HG03139 (cell line): ENCODE data around the gene SLC18B1.

Source experiments
- ATAC-seq: cut with Tn5 transposase; IDR thresholded peaks from one replicate; pipeline ENCODE4 v1.9.1; 2021; ENCODE audit not compliant: unreplicated experiment

Gene SLC18B1

DNA sequence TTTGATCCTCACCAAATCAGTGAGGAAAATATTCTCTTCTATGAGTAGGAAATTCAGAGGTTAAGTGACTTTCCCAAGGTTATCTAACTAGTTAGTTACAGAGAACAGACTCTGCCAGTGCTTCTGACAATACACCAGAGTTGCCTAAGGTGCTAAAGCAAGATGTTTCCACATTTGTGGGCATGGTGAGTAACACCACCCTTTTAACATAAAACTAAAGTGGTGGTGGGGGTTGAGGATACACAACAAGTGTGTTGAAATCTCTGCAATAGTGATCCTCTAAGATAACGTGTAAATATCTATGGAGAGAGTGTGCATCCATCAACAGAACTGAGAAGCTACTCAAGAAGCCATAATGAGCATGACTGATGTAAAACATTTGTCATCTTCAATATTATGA, 52.4 kb downstream of the SLC18B1 start:
- ATAC-seq: no peak

DNA sequence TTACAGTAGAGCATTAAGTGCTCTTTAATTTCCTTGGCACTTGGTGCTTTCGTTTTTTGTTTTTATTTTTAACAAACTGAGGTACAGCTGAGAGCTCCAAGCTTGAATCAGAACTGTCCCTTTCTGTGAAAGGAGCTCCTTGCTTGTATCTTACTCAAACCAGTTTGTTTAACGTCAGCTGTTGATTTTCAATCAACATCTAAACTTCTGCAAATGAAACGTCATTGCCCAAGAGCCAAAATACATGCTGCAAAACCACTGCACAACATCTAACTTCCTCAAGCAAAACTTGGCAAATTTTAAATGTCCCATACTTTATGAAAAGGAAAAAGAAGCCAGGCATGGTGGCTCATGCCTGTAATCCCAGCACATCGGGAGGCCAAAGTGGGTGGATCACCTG, 55.9 kb downstream of the SLC18B1 start:
- no peak for ATAC-seq

DNA sequence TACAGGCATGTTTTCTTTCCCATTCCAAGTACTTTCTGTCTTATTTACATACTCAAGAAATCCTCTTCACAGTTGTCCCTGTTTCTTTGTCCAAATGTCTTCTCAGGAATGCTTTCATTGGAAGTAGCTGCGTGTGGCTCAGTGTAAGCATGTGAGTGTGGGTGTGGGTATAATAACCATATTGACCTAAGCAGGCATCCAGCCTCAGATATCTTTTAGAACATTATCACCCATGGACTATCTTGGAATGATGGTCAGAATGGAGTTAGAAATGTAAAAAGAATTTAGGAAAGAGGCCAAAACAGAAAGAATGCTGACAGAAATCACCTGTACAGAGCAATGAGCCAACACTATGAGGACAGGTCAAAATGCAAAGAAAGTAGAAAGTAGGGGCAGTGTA, 57.2 kb downstream of the SLC18B1 start:
- ATAC-seq: no peak

DNA sequence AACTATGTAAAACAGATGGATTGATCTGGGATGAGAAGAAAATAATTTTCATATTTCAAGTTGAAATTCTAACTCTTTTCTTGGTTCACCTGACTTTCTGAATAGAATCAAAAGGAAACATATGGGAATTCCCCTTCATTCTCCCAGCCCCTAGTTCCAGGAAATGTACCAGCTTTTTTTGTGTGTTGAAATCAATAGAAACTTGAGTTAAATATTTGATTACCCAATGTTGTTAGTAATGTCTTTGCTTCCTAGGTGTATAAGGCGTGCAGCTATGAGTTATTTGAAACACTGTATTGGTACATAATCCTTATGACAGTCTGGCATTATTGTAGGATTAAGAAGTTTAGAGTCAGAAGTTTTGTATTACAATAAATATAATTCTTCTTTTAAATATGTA, 62.2 kb downstream of the SLC18B1 start:
- no peak for ATAC-seq

DNA sequence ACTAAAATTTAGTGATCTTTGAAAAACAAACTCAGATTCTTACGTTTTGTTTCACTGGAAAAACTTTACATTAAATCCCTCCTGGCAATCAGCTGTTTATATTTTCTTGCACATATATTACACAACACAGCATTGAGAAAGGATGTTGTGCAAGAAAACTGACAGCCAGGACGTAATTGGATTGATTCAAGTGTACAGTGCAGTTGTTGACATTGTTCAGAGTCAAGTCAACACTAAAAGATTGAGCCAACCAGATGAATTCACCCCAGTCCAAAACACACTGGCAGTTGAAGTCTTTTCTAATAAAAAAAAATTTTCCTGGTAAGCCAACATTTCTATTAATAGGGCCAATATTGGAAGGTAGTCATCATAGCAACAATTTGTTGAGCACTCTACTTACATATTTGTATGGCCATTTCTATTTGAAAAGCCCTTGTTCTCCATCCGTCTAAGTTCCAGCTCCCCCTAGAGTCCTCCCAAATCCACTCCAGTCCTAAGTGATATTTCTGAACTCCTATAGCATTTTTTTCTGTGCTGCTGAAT, 63.7 kb downstream of the SLC18B1 start:
- no peak for ATAC-seq

DNA sequence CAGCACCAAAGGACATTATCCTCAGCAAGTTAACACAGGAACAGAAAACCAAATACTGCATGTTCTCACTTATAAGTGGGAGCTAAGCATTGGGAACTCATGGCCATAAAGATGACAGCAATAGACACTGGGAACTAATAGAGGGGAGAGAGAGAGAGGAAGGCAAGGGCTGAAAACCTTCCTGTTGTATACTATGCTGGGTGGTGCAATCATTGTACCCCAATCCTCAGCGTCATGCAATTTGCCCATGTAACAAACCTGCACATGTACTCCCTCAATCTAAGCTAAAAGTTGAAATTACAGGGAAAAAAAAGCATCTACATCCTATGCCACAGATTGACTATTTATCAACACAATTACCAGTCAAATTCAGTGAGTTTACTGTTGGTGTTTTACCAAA, 64.6 kb downstream of the SLC18B1 start:
- ATAC-seq: no peak

DNA sequence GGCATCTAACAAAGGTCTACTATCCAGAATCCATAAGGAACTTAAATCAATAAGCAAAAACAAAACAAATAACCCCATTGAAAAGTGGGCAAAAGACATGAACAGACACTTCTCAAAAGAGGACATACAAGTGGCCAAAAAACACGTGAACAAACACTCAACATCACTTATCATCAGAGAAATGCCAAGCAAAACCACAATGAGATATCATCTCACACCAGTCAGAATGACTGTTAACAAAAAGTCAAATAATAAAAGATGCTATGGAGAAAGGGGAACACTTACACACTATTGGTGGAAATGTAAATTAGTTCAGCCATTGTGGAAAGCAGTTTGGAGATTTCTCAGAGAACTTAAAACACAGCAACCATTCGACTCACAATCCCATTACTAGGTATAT, 65.2 kb downstream of the SLC18B1 start:
- no peak for ATAC-seq

DNA sequence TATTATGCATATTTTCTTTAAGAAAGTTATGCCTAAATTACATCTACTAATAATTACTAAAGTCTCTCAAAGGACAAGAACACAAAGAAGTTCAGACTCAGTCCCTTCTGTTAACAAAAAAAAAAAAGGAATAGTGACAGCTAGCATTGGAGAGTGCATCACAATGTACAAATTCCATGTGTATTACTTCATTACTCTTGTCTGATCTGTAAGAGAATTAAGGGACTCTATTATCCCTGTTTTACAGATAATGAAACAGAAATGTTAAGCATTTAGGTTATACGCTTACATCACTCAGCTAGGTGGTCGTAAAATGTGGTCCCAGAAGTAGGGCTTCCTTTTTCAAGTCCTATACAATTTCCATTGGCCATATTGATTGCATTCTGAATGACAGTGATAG, 67.4 kb downstream of the SLC18B1 start:
- no peak for ATAC-seq

DNA sequence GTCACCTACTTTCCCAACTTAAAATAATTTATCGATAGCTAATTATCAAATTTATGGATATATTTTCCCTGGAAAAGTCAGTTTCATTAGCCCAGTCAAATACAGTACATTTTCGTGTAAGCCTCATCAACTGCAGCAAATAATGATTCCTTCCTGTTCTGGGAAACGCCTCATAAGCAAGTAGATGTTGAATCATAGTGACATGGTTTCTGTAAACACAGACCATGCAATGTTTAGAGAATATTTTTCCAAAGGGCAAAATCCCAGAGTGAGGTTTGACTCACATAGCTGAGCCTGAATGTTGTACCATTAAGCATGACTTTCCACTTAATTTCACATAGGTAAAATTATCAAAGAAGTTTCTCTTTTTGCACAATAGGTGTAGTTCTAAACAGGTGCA, 67.9 kb downstream of the SLC18B1 start:
- no peak for ATAC-seq

DNA sequence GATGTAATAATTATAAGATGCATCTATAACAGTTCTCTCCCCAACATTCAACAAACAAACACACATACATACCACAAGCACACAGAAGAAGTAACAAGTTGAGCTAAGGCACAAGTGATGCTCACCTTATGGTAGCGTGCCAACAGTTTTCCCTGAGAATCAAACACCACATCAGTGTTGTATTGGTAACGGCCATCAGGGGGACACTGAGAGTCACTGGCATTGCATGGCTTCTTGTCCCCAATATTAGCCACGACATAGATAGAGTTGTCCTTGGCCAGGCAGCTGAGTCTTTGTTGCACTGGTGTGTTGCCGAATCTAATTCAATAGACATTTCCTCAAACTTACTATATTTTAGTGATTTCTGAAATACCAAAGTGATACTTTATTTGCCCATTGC, 69.8 kb downstream of the SLC18B1 start:
- ATAC-seq: no peak

DNA sequence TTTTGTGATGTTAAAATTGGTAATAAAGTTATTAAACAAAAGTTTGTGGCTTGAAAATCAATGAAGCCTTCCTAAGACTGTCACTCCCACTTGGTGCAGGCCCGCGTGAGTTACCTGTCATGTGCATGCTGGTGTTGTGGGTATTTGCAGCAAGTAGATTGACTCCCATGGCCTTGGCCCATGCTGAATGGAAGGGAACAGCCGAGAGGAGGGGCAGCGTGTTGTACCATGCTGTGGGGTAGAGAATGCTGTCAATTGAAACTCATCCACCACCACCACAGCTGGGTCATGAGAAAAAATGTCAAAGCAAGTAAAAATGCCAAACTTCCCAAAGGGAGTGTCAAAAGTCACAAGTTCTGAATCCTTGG, 71.8 kb downstream of the SLC18B1 start:
- no peak for ATAC-seq

DNA sequence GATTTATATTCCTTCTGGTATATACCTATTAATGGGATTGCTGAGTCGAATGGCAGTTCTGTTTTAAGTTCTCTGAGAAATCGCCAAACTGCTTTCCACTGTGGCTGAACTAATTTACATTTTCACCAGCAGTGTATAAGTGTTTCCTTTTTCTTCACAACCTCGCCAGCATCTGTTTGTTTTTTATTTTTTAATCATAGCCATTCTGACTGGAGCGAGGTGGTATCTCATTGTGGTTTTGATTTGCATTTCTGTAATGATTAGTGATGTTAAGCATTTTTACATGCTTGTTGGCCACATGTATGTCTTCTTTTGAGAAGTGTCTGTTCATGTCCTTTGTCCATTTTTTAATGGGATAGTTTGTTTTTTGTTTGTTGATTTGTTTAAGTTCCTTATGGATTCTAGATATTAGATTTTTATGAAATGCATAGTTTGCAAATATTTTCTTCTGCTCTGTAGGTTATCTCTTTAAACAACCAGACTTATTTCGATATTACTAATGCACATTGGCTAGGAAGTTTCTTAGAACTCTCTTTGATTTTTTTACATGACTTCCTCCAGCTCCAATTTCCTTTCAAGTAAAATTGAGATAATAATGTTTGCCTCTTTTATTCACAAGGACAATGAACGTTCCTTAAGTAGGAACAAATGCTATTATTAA, 72.4 kb downstream of the SLC18B1 start:
- ATAC-seq: peak; percentile 78

DNA sequence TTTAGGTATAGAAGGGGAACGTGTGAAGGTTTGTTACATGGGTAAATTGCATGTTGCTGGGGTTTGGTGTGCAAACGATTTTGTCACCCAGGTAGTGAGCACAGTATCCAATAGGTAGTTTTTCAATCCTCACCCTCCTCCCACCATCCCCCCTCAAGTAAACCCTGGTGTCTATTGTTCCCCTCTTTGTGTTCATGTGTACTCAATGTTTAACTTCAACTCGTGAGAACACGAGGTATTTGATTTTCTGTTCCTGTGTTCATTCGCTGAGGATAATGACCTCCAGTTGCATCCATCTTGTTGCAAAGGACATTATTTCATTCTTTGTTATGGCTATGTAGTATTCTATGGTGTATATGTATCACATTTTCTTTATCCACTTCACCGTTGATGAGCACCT, 73.0 kb downstream of the SLC18B1 start:
- ATAC-seq: no peak

DNA sequence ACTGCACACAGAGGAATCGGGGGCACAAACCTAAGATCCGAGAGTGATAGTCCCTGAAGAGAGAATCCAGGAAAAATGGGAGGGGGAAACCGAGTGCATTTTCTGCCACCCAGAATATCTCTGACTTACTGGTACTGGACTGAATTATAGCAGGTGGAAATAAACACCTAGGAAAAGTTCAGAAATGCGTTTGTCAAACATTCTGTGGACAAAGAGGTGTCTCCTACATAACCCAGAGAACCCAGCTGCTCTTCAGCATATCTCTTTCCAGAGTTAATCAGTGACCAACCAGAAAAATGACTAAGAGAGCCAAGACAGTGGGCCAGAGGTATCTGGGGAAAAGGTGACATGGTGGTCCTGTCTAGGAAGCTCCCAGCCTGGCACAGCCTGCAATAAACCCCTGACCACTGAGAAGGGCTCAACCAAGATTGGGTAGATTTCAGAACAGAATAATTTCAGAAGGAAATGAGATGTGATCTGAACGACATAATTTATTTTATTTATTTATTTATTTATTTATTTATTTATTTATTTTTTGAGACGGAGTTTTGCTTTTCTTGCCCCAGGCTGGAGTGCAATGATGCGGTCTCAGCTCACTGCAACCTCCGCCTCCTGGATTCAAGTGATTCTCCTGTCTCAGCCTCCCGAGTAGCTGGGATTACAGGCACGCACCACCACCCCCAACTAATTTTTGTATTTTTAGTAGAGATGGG, 78.5 kb downstream of the SLC18B1 start:
- no peak for ATAC-seq
